HG02623 (cell line): ENCODE results near the gene PIAS1.
"Not testable (repeated sequence)": the region's sequence is repeated elsewhere in the genome, so short reads cannot be mapped to it uniquely, and the experiment has no call there.

Source experiments
- ATAC-seq: cut with Tn5 transposase; IDR thresholded peaks from one replicate; pipeline ENCODE4 v1.9.1; 2021; ENCODE audit warnings: moderate library complexity; ENCODE audit not compliant: unreplicated experiment

PIAS1 gene

DNA sequence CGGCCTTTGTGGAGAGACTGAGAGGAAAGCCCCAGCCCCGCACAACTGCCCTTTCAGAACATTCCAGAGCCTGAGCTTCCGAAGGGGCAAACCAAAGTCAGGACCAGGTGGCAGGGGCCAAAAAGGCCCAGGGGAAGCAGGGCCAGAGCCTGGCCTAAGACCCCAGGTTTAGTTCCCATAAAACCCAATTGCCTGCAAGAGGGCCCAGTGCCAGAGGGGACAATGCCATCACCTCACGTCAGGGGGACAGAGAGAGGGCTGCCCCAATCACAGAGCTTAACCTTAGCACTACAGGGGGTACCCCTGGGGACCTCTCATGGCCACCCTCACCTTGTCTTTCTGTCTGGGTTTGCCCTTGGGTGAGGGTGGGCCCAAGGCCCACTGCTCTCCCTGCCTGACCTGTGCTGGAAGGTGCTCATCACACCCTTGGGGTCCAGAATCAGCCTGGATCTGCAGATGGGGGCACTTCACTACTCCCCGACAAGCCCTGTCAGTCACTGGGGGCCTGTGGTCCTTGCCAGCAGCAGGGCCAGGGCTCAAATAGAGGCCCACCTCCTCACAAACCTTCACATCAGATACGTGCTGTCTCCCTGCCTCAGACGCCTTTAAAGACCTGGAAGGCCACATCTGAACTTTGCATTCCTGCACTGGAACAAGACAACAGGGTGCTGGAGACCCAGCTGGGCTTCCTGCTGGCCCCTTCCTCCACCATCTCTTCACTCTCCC lies 147.2 kb downstream of the PIAS1 start:
- ATAC-seq: no peak

GRCh38 chr15:68201879-68202261 lies 147.8 kb downstream of the PIAS1 start:
- no peak for ATAC-seq

GRCh38 chr15:68202994-68203393 lies 148.9 kb downstream of the PIAS1 start:
- ATAC-seq: not testable (repeated sequence)

GRCh38 chr15:68203486-68203885 lies 149.4 kb downstream of the PIAS1 start:
- no peak for ATAC-seq

GRCh38 chr15:68203956-68204355 lies 149.8 kb downstream of the PIAS1 start:
- no peak for ATAC-seq

GRCh38 chr15:68204361-68204760 lies 150.2 kb downstream of the PIAS1 start:
- no peak for ATAC-seq

- no peak for ATAC-seq
These were observed 150.9 kb downstream of the PIAS1 start, which contains the start of gene CALML4 for GRCh38 chr15:68204776-68205557. TSS of gene CALML4 (minus strand) at chr15:68205332. CDS start at chr15:68205247, 85 bp downstream.

DNA sequence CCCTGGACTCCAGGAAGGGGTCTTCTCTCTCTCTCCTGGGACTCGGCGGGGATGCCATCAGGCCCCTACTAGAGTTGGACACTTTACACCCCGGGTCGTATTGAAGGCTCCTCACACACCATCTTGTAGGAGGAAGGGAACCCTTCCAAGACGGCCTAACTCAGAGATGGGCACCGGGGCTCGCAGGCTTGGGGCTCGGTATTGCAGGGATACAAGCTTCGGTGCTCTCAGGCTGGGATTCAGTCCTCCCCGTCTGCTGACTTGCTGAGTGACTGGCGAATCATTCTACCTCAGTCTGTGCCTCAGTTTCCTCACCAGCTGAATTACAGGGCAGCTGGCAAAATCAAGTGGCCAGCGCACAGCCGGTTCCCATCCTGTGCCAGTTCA lies 151.4 kb downstream of the PIAS1 start:
- no peak for ATAC-seq

DNA sequence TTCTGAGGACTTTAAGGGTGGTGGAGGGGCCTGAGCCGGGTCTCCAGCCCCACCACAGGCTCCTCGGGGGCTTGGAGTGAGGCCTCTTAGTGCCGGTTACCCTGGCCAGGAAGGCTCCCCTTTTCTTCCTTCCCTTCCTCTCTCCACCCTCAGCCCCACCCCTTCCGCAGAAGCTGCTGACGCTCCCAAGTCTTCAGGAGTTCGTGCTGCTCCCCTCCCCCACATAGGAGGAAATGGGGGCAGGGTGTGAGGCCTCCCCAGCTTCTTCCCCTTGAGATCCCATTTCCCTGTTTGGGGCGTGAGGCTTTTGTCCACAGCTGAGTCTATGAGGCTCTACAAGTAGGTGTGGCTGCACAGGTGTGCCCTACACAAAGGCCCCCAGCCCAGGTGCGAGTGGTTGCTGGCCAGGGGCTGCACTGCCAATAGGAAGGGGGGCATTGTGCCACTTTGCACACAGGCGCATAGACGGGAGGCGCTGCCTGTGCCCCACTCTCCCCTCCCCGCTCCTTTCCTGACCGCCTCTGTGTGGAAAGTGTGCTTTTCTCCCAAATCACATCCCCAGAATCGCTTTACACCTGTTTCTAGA lies 151.9 kb downstream of the PIAS1 start:
- no peak for ATAC-seq

DNA sequence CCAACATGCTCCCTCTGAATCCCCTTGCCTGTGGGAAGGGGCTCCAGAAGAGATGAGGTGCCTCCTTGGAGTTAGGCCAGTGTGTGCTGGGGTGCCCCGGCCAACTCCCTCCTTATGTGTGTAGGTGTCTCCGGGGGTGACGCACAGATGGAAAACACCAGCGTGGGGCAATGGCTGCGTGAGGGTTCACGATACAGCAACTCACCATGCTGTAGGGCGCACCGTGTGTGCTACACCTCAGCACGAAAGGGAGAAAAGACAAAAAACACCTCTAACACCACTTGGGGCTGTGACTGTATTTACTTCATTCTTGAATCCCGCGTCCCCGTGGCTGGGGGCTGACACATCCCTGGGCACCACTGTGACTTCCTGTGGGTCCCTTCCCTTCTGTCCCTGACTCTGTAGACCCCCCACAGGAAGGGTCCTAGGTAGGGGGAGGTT lies 152.6 kb downstream of the PIAS1 start:
- no peak for ATAC-seq

DNA sequence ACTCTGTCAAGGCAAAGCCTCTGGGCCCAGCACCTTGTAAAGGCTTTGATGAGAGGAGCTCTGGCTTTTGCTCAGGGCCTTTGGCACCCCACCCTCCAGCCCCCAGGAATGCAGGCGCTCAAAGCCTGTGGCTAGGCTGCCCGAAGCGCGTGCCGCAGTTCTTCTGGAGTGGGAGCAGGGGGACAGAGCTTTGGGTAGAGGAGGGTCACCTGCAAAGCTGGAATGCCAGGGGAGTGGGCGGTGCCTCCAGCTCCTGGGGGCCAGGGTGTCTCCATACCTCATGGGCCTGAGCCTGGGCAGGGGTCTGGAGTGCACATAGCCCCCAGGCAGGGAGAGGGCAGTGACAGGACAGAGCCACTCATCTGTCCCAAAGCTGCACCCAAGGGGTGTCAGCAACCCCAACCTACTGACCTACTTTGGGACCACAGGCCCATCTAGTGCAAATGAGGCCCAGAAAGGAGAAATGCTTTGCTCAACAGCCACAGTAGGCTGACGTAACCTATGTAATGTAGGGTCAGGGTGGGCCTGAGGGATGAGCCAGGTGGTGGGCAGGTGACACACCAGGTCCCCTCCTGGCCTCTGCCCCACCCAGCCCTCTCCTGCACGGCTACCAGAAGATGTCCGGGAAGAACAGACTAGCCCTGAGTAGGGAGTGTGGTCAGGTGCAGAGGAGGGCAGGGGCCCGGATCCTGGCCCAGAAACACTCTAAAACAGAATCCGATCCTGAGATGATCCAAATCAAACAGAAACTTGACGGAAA lies 153.2 kb downstream of the PIAS1 start:
- ATAC-seq: no peak

- ATAC-seq: no peak
These were observed 154.0 kb downstream of the PIAS1 start for GRCh38 chr15:68208136-68208535.

DNA sequence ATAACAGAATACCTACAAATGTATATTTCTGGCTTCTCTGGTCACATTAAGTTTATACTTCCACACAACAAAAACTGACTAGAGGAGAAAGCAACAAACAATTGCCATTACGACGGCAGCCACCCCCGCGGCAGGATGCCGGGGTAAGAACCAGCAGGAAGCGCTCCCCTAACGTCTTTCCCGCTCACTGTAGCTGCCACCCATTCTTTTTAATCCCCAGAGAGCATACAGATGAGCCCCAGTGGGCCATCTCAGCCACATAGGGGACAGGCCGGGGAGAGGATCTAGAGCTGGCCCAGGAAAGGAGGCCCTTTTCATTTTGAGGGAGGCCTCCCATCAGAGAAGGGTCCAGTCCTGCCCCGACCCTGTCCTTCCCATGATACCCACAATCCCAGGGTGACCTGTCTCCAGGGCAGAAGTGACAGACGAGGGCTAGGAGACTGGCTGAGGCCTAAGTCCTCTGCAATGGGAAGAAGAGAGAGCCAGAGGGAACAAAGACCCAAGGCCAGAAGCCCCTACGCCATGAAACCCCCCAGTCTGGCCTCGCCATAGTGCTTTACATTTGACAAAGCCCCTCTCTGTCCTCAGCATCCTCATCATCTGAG lies 154.6 kb downstream of the PIAS1 start:
- ATAC-seq: no peak

- ATAC-seq: no peak
These were observed 155.2 kb downstream of the PIAS1 start for GRCh38 chr15:68209272-68209671.

GRCh38 chr15:68209735-68210408 lies 155.8 kb downstream of the PIAS1 start:
- ATAC-seq: no peak

- ATAC-seq: no peak
These were observed 156.3 kb downstream of the PIAS1 start for GRCh38 chr15:68210409-68210756.

DNA sequence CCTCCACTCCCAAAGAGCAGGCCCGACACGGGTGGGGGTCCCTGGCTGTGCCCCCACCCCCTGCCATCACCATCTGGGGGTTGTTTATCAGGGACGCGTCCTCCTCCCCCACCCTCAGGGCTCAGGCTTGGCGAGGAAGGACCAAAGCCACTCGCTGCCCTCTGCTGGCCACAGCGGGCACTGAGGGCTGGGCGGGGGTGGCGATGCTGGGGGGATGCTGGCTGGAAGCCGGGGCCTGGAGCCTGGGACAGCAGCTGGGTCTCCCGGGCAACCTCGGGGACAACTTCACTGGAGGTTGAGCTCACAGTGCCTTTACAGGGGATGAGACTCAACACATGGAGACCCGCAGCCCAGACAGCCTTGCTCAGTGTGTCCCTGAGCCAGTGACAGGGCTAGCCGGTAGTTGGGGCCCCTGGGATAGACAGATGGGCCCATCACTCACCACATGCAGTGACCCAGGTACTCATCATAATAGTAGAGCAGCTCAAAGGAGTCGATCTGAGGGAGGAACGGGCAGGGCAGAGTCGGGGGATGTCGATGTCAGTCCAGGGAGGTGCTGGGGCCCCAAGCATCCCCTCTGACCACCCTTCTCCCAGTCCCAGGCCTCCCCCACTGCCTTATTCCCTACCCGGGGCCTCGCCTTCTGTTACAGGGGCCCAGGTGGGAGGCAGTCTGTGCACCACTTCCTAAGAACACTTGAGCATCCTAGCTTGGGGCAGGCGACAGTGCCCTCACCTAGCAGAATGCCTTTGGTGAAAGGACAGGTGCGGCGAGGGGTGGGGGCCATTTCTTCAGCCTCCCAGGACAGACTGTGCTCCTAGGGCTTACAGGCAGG lies 156.9 kb downstream of the PIAS1 start:
- ATAC-seq: no peak

- ATAC-seq: no peak
These were observed 157.7 kb downstream of the PIAS1 start for GRCh38 chr15:68211656-68212320.

DNA sequence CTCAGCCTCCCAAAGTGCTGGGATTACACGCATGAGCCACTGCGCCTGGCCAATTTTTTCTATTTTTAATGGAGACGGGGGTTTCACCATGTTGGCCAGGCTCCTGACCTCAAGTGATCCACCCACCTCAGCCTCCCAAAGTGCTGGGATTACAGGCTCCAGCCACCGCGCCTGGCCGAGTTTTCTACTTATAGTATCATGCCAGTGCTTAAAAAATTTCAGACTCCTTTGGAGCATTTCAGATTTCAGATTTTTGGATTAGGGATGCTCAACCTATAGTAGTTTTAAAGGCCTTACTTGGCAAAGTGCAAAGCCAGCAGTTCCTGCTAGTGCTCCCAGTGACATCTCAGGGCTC lies 159.4 kb downstream of the PIAS1 start:
- not testable (repeated sequence) for ATAC-seq
